ENCODE data around the gene TRMT6. TPM values are rescaled to one million over a fixed set of nuclear protein-coding genes. Genes with fewer than 3 reads are reported as not detected.

Gene TRMT6
- total RNA-seq, 1 experiment from 2014 or later: 13.2 TPM

DNA sequence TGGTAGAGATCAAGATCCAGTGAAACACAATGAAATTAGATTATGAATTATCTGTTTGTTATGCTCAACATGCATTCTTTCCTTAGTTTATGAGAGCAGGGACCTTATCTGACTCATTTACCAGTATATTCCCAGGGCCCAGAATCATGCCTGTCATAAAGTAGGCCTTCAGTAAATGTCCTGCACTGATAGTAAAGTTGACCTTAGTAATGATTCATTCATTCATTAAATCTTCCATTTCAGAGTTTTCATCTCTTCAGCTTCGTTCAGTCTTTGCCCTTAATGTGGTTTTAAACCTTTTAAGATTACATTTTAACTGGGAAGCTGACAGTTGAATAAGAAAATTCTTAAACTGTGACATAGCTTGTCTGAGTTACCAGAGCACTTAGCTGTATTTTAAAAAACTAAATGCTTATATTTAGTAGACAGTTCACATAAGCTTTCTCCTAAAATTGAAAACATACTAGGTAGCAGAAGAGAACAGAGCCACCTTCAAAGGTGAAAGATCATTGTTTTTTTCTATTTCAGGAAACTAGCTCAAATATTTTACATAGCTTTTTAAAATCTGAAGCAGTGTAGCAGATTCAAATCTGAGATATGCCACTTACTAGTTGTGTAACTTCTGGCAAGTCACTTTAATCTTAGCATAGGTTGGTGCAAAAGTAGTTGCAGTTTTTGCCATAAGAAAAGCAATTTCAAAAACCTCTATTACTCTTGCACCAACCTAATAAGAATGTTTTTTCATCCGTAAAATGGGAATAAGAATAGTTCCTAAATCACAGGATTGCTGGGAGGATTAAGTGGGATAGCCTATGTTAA, 41.5 kb upstream of the TRMT6 start:
- Histone ChIP-seq H3K9ac (ENCODE audit: low read length) (no peak overlapping the region), H3K4me3 (replicated peaks in 1 of 2; ENCODE audit: low read depth in 1 of 2, low read length in 2 of 2) (no peak overlapping the region), H3K4me2 (ENCODE audit: low read length) (no peak overlapping the region), H3K27ac (ENCODE audit: low read depth, low read length) (no peak overlapping the region), H3K9me3 (ENCODE audit: control insufficient read depth in 1 of 2, insufficient read depth in 1 of 2, low read depth in 1 of 2, low read length in 2 of 2) (no peaks in the 10 kb centered on the region), H3K4me1 (ENCODE audit: control insufficient read depth in 1 of 2, insufficient read depth in 2 of 2, low read length in 2 of 2) (no peaks in the 10 kb centered on the region), H3K79me2 (ENCODE audit: insufficient read depth, low read length) (no peaks in the 10 kb centered on the region), H2AFZ (ENCODE audit: low read depth, low read length, poor library complexity, severe bottlenecking) (no peak overlapping the region), H3K36me3 (ENCODE audit: control insufficient read depth in 1 of 2, insufficient read depth in 2 of 2, low read length in 2 of 2) (peaks cover 30% of the 10 kb centered on the region in 2 experiments), H4K20me1 (ENCODE audit: insufficient read depth) (no peaks in the 10 kb centered on the region), H3K9me2 (ENCODE audit: insufficient read depth) (no peaks in the 10 kb centered on the region), H3K27me3 (ENCODE audit: insufficient read depth, low read length) (no peaks in the 10 kb centered on the region)
- intact Hi-C loops (cut with micrococcal nuclease): no loop called here
- ChIA-PET CTCF (interaction anchor here (1.0 kb wide), 1 partner anchor 10 kb away, joined by 3 read pairs; no protein-coding TSS in a partner anchor), POLR2A (no interaction called here), RAD21 (ENCODE audit: low non-redundant PET in 1 of 2, low total read pairs in 2 of 2, uncharacterized antibody in 2 of 2, unreplicated experiment in 2 of 2) (no interaction called here)
- ATAC-seq: no peak
- no TSS peak for BruUV-seq (replicated peaks)
- TF ChIP-seq JUND (IDR thresholded peaks at IDR 0.05) (no peak), SRF (IDR thresholded peaks at IDR 0.05; ENCODE audit: low read depth) (no peak), RAD21 (IDR thresholded peaks at IDR 0.05; ENCODE audit: low read depth) (no peak), ATF3 (IDR thresholded peaks at IDR 0.05) (no peak), CBX3 (IDR thresholded peaks at IDR 0.05; ENCODE audit: low read depth) (no peak), ZFX (IDR thresholded peaks at IDR 0.05) (no peak), ZNF274 (IDR thresholded peaks at IDR 0.05; ENCODE audit: low read depth, low read length) (no peak), FOSL1 (IDR thresholded peaks at IDR 0.05; ENCODE audit: low read depth) (no peak), ELF1 (IDR thresholded peaks at IDR 0.05; ENCODE audit: borderline replicate concordance, low read depth) (no peak), SP1 (IDR thresholded peaks at IDR 0.05; ENCODE audit: low read depth) (no peak), TCF7L2 (IDR thresholded peaks at IDR 0.05; ENCODE audit: borderline replicate concordance, extremely low read depth, insufficient read depth, insufficient read length) (no peak), EZH2phosphoT487 (IDR thresholded peaks at IDR 0.05; ENCODE audit: borderline replicate concordance) (no peak), SIN3A (IDR thresholded peaks at IDR 0.05; ENCODE audit: low read depth) (no peak), POLR2AphosphoS5 (IDR thresholded peaks at IDR 0.05; ENCODE audit: low read depth, low read length) (no peak), CEBPB (IDR thresholded peaks at IDR 0.05; ENCODE audit: low read depth) (no peak), MAX (IDR thresholded peaks at IDR 0.05) (no peak), CTCF (IDR thresholded peaks at IDR 0.05 in 2 of 3, conservative IDR thresholded peaks at IDR 0.05 in 1 of 3; ENCODE audit: borderline replicate concordance in 1 of 3, insufficient read depth in 1 of 3, low read depth in 2 of 3, low read length in 2 of 3) (no peak), ZBTB33 (IDR thresholded peaks at IDR 0.05; ENCODE audit: extremely low read depth, insufficient replicate concordance, low read length) (no peak), POLR2A (IDR thresholded peaks at IDR 0.05; ENCODE audit: borderline replicate concordance, extremely low read depth, insufficient read depth, insufficient read length) (no peak)
- TF ChIP-seq, protein P1, sequence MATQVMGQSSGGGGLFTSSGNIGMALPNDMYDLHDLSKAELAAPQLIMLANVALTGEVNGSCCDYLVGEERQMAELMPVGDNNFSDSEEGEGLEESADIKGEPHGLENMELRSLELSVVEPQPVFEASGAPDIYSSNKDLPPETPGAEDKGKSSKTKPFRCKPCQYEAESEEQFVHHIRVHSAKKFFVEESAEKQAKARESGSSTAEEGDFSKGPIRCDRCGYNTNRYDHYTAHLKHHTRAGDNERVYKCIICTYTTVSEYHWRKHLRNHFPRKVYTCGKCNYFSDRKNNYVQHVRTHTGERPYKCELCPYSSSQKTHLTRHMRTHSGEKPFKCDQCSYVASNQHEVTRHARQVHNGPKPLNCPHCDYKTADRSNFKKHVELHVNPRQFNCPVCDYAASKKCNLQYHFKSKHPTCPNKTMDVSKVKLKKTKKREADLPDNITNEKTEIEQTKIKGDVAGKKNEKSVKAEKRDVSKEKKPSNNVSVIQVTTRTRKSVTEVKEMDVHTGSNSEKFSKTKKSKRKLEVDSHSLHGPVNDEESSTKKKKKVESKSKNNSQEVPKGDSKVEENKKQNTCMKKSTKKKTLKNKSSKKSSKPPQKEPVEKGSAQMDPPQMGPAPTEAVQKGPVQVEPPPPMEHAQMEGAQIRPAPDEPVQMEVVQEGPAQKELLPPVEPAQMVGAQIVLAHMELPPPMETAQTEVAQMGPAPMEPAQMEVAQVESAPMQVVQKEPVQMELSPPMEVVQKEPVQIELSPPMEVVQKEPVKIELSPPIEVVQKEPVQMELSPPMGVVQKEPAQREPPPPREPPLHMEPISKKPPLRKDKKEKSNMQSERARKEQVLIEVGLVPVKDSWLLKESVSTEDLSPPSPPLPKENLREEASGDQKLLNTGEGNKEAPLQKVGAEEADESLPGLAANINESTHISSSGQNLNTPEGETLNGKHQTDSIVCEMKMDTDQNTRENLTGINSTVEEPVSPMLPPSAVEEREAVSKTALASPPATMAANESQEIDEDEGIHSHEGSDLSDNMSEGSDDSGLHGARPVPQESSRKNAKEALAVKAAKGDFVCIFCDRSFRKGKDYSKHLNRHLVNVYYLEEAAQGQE (IDR thresholded peaks at IDR 0.05; ENCODE audit: low read depth): no peak
- DNase-seq (ENCODE audit: low read depth, low spot score): no peak

Data from HCT116 (cell line).